Embryonic facial prominence (tissue), 1 donor: ENCODE measurements around the gene HTRA2.
A peak's percentile ranks its signal among the peaks of the same experiment; 100 is the strongest.

ENCODE experiments used
- DNase-seq: peaks from one replicate; pipeline ENCODE4 v3.0.0-alpha.2; 2016; ENCODE audit errors: extremely low spot score

Gene HTRA2

DNA sequence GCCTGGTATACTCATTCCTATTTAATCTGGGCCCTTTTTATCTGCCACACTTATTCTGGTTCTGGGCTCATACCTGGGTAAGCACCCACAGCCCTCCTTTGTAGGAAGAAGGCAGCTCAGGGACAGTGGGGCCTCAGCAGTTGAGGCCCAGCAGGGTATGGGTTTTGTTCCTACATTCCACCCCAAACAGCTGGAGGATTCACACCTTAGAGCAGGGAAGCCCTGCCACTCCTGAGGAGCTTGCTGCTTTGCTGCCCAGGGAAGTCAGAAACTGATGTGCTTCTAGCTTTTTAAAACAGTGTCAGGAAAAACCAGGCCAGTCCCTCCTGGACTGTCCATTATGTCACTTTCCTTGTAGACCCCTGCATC lies 29.2 kb upstream of the HTRA2 start:
- no peak for DNase-seq

DNA sequence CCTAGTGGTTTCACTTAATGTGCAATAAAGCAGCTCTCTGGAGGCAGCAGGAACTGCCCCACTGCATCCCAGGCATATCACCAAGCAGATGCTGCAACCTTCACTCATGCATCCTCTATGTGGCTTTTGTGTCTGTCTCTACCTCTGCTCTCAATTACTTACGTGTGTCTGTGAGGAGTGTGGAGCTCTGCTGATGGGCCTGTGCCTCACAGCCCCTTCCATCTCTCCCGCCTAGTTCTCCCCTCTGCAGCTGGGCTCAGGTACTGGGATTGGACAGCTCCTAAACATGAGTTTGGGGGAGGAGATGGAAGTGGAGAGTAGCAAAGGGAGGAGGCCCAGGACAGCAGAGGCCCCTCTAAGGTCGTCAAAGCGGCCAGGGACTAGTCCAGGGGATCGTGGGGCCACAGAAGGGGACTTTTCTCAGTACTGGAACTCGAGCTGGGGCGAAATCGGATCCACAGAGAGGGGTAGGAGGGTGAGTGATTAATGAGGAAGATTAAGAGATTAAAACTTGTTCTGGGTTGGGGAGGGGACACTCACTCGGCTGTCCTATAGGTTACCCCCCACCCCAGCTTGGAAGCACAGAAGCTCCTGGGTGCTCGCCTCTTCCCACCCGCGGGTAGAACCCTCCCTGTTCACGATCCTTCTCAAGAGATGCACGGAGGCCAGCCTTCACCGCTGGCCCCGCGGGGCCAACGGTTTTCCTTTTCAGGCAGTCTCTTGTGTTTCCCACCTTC lies 28.2 kb upstream of the HTRA2 start:
- no peak for DNase-seq

DNA sequence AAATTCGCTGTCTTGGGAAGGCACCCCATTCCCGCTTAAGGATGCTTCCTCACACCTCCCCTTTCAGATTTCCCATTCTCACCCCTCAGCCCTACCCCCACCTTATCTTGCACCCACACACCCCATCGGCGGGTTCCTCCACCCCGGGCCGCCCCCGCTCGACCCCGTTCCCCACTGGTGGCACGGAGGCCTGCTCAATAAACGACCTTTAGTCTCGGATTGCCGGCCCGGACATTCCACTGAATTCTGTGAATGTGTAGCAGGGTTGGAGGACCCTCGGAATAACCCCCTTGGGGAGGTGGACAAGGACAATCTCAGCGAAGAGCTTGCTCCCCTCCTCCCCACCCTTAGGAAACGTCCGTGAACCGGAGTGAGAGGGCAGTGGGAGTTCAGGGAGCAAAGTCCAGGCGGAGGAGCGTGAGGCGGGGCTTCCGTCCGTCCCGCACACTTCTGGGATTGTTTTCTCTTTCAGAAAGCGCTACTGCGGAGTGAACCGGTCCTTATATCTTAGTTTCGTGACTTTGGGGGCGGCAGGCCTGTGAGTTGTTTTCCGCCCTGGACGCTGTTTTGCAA lies 27.5 kb upstream of the HTRA2 start:
- DNase-seq = no peak

DNA sequence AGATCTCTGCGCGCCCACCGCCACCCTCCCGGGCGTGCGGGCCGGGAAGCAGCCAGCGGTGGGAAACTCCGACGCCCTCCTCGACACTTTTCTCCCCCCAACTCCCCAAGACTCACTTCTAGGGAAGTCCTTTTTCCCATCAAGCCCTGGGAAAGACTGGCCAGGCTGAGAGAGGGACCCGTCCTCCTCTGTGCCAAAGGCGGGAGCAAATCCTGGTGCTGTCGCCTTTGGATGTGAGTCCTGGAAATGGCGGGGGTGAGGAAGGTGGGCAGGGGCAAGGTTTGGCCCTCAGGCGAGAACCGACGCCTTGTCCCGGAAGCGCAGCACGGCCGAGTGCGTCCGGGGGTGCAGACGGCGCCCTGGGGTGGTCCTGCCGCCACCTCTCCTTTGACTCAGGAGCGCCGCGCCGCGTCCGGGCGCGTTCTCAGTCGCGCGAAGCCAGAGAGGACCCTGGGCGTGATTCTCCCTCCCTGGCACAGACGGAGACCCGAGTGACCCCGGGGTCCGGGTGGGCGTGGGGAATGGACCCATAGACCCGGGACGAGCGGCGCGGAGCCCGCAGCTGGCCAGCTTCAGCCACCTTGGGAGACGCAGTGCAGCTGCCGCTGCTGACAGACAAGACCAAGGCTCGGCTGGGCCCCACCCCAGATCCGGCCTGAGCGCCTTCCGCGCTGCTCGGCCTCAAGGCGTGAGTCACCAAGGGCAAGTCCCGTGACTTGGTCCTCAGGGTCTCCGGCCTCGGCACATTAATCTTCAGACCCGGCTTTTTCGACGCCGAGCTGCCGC lies 26.8 kb upstream of the HTRA2 start:
- no peak for DNase-seq

DNA sequence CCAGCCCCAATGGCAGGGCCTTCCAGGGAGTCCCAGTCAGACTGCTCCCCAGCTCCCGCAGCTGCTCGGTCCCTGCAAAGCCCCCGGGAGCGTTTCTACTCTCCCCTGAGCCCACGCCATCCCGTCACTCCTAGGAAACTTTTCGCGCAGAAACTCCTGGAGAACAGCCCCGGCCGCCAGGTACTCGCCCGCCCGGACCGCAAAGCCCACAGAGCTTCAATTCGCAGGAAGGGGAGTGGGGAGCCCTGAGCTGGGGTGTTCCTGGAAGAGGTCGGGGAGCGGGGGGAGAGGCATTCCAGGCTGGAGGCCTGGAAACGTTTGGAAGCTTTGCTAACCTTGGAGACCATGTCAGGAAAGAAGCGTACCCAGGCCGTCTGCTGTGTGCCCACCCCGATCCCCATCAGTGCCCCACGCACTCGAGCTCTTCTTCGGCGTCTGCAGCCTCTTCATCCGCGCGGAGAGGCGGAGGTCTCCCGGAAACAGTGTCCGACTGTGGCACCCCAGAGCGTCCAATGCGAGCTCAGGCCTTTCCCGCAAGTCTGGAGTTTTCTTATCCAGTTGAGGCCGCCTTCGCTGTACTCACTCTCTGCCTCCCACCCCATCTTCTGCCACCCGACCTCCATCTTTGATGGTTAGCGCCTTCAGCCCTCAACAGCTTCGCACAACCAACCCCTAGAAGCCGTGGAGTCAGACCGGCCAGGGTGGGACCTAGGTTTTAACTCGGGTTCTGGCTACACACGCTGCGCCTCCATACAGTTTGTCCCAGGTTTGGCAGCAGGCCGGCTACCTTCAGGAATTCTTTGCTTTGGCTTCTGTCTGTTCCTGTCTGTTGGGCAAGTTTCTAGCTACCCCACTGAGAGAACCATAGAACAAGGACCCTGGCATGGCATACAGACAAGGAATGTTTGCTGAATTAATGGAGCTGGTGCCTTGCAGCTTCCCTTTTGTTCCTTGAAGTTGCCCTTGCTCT lies 25.9 kb upstream of the HTRA2 start:
- no peak for DNase-seq

DNA sequence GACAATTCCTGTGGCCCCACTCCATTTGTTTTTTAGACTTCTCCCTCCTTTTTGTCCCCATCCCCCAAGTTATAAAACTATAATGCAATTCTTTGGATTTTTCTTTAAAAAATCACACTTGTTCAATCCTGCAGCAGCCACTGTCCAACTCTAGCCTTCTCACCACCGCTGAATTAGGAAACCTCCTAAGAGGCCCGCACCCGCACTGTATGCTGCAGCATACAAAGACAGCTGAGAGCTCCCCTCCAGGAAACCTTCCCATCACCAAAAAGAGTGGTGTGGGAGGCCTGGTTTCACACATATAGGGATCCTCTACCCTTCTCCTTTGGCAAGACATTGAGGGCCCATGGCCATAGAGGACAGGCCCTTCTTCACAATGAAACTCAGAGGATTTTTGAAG lies 25.1 kb upstream of the HTRA2 start:
- DNase-seq = no peak

DNA sequence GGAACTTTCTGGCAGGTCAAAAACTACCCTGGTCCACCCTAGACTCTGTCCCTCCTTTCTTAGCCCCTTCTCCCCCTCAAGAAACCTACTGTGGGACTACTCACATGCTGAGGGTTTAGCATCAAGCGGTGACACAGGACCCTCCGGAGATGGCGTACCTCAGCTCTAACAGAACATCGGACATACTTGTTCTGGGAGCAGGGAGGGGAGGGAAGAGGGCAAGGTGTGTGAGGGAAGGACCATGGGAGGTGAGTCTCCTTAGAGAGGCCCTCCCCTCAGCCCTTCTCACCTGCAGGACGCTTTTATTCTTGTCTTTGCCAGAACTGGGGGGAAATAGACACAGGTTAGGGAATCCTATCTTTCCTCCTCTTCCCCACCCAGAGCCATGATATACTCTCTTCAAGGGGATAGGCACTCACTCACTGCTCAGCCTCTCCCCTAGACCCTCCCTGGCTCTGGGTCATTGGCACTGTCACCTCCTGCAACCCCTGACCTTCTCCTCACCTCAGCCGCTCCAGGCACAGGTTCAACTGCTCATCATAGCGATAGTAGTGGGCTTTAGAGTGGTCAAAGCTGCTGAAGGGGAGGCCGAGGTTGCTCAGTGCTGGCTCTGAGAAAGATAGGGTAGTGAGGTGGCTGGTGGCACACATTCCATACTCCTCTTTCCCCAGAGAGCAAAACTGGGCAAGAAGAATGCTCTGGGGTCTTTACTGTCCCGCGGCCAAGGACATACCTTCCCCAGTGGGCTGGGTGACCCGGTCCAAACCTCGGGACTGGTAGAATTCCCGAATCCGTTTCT lies 24.1 kb upstream of the HTRA2 start:
- no peak for DNase-seq

DNA sequence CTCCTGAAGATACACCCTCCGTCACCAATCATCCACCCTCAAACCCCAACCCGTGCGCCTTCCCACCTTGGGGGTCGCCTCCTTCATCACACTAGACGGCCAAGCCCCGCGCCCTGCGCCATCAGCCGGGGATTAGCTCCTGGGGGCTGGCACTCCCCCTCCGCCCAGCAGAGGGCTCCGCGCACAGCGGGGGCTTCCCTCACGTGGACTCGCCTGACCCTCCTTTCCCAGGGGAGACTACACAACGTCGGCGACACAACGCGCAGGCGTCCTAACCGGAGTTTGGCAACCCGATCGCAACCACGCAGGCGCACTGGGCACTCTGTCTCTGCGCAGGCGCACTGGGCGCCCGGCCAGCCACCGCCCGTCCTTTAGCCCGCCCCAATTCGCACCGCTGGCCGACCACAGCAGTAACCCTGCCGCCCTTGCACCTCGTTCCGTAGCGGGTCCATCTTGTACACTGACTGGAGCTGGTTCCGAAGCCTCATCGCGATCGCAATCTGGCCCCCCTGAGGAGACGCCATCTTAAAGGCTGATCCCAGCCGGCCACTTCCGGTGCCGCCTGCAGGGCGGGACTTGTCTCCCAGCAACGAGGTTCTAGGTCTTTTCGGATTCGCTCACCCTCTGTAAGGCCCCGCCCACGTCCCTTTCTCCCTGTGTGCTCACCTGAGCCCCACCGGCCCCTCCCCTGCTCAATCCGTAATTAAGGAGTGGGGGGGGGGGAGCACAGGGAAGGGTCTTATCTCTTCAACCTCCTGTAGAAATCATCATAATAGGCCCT lies 22.4 kb upstream of the HTRA2 start, which contains the start of gene PCGF1:
Gene PCGF1, minus strand, starts transcription at position 551 of the 781 bp plus-strand sequence. Its CDS starts 27 bp downstream, at position 524.
- peak; percentile 95 for DNase-seq

DNA sequence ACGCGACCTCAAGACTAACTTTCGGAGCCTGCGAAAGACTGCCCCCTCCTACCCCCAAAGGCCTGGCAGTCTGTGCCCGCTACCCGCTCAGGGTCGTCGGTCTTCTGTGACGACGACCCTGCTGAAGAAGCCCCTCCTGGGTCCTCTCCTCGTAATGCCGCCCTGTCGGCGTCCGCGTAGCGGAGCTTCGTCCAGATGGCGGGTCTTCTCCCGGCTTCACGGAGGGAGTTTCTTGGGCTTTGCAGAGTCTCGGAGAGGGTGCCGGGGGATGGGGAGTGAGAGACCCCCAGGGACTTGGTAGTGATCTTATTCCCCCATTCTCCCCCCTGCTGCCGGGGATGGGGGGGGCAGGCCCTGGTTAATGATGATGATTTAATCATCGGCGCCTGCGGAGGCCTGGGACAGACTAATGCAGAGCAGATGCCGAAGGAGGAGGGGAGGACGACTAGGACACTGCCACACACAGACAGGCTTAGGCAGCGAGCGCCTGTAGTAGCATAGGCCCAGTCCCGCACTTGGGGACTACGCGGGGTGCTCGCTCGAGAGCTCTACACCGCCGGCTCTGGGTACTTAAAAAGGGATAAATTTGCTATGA lies 21.7 kb upstream of the HTRA2 start:
- DNase-seq = no peak

DNA sequence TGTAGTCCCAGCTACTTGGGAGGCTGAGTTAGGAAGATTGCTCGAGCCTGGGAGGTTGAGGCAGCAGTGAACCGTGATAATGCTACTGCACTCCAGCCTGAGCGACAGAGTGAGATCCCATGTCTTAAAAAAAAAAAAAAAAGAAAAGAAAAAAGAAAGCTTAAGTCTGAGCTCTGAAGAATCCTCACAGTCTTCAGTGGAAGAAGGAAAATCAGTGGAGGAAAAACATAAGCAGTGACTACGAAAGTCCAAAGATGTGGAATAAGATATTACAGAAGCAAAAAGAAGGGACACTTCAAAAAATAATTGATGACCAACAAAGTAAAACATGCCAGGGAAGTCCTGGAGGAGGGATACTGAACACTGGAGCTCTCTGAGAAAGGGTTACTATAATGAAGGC lies 19.5 kb upstream of the HTRA2 start:
- DNase-seq = no peak

DNA sequence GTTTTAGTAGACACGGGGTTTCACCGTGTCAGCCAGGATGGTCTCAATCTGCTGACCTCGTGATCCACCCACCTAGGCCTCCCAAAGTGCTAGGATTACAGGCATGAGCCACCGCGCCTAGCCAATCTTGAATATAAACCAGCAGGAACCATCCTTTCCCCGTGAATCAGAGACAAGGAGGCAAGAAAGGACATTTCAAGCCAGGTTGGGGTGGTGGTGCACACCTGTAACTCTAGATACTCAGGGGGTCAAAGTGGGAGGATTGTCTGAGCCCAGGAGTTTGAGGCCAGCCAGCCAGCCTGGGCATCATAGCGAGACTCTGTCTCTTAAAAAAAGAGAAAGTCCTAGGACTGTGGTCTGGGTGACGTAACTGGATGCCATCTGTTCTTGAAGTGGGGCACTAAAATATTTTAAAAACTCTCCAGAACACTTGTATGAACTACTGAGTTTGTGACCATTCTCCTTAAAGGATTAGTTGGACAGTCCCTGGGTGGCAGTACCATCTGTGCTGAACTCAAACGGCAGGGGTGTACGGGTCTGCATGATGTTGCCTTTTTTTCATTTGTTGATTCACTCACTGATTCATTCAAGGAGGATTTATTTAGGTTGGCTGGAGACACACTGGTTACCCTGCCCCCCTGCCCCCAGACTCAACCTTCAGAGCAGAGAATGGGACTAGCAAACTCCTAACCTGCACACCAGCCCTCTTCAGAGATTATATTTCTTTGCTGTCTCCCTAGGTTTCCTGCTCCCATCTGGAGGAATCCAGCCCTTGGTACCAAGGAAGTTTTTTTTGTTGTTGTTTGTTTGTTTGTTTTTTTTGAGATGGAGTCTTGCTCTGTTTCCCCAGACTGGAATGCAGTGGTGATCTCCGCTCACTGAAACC lies 18.4 kb upstream of the HTRA2 start:
- DNase-seq = no peak

DNA sequence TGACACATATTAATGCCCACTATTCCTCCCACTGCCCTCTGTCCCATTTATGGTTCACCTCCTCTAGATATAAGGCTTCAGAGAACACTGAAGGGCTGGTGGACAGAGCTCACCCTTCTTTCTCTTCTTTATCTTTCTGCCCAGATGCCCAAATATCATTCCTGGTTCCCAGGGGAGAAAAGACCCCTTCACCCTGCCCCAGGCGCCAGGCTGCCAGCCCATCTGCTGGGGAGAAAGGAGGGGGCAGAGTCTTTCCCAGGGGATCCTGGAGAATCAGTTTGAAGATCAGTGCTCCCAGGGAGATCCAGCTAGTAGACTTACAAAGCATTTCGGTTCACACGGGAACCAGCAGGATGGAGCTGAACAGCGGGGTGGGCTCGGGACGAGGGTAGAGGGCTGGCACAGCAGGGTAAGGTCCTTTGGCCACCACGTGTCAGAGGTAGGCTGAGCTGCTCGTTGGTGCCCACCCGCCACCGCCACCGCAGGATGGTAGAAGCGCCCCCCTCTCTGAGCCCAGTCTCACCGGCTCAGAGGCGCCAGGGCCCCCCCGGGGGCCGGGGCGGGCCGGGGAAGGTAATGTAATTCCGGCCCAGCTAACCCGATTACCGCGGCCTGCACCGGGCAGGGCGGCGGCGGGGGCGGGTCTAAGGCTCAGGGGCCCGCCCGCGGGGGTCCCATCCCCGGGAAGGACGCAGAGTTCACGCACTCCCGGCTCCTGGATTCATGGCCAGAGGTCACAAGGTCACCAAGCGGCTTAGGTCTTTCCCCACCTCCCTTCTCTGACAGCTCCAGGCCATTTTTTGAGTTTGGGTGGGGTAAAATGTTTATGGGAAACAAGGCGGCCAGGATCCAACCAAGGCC lies 16.8 kb upstream of the HTRA2 start:
- DNase-seq = no peak

DNA sequence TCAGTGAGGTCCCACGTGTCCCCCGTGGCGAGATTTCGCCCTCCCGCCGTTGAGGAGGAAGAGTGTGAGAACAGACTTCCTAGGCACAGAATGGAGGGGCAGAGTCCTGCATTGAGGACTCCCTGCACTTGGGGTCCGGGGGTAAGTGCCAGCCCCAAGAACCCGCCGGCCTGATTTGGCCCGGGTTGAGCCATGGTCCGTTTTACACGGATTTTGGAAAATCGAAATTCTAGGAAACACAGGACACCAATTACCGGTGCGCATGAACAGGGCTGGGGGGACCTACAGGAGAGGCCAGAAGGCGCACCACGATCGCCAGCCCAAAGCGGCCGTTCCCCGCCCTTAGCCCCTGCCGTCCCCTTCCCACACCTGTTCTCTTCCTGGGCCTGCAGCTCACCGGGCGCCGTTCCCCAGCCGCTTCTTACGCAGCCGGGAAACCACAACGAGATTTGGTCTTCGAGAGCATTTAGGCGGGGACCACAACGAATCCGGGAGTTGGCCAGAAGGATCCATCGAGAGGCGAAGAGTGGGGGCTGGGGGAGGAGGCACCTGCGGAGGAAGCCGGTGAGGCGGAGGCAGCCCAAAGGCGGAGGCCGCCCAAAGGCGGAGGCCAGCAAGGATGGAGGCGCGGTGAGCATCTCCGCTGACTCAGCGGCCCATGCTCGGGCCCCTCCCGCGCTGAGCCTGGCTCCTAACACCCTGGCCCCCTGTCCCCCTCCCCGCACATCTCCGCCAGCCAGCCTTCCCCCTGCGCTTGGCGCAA lies 15.9 kb upstream of the HTRA2 start:
- no peak for DNase-seq

DNA sequence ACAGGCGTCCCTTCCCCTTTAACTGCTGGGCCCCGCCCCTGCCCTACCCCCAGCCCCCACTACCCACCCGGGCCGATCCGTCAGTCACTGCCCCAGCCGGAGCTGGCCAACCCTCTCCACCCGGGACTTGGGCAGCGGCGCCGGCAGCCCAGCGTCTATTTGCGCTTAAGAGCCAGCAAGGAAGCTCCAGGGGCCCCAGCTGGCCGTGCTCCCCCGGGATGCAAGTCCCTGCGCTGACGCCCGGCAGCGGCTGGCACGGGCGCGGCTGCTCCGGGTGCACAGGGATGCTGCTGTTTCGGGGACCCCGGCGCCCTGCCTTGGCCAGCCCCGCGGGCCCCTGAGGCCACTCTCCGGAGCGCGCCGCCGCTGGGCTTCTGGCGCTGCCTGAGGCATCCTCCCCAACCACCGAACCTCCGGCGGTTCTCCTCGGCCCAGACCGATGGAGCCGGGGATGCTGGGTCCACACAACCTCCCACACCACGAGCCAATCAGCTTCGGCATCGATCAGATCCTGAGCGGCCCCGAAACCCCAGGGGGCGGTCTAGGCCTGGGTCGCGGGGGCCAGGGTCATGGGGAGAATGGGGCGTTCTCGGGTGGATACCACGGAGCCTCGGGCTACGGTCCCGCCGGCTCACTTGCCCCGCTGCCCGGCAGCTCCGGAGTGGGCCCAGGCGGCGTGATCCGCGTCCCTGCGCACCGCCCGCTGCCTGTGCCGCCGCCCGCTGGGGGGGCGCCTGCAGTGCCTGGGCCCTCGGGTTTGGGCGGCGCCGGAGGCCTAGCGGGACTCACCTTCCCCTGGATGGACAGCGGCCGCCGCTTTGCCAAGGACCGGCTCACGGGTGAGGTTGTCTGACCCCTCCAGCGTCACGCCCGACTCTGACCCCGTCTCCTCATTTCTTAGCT lies 15.1 kb upstream of the HTRA2 start, which contains the start of gene TLX2:
Gene TLX2, plus strand, starts transcription at position 83 of the 903 bp plus-strand sequence. Its CDS starts 357 bp downstream, at position 440.
- DNase-seq = no peak

DNA sequence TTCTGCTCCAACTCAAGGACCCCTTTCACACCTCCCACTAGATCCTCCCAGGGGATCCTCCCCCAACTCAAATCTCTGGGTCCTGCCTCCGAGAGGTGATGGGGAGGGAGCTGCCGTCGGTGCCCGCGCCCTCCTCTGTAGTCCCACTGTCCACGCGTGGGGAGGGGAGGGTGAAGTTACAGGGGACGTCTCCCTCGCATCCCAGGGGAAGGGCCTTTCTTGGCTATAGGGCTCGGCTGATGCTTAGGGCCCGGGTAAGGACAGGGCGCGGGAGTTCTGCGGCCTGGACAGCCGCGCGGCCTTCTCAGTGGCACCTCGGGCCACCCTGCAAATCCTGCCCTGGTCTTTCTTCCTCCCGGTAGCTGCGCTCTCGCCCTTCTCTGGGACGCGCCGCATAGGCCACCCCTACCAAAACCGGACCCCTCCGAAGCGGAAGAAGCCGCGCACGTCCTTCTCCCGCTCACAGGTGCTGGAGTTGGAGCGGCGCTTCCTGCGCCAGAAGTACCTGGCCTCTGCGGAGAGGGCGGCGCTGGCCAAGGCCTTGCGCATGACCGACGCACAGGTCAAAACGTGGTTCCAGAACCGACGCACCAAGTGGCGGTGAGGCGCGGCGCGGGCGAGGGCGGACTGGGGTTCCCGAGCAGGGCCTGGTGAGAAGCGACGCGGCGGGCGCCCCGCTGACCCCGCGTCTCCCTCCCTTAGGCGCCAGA lies 14.3 kb upstream of the HTRA2 start:
- no peak for DNase-seq
